Aorta (tissue), 5 donors: ENCODE measurements around the gene NR6A1. TPM values are rescaled to one million over a fixed set of nuclear protein-coding genes. Genes with fewer than 3 reads are reported as not detected.

Experiments
- ATAC-seq: fragments of 200-7000 bp; cut with Tn5 transposase; one replicate; pipeline ENCODE4 v1.9.1; 2022; ENCODE audit warnings: moderate library complexity; ENCODE audit not compliant: low FRiP score
- DNase-seq, 2 donors: peaks; one replicate each; pipeline ENCODE4 v3.0.0-alpha.2; 2020
- H3K27ac ChIP-seq, 2 donors: one replicate each; pipeline ENCODE4 v1.5.1; 2013; ENCODE audit warnings: low read length in 2 of 2, mild to moderate bottlenecking in 2 of 2, moderate library complexity in 2 of 2, control low read depth in 1 of 2, inconsistent platforms in 1 of 2, low read depth in 1 of 2
- H3K27me3 ChIP-seq, 2 donors: one replicate each; pipeline ENCODE4 v1.6.1; 2013; ENCODE audit warnings: control low read depth in 1 of 2, low read length in 1 of 2, mild to moderate bottlenecking in 1 of 2, moderate library complexity in 1 of 2; ENCODE audit not compliant: insufficient read depth in 2 of 2, control insufficient read depth in 1 of 2
- H3K36me3 ChIP-seq, 2 donors: one replicate each; pipeline ENCODE4 v1.6.1; 2013; ENCODE audit warnings: control low read depth in 1 of 2, low read length in 1 of 2, mild to moderate bottlenecking in 1 of 2; ENCODE audit not compliant: insufficient read depth in 2 of 2, control insufficient read depth in 1 of 2
- H3K4me1 ChIP-seq, 2 donors: one replicate each; pipeline ENCODE4 v1.6.1; 2013; ENCODE audit warnings: low read length in 2 of 2, control low read depth in 1 of 2, mild to moderate bottlenecking in 1 of 2, moderate library complexity in 1 of 2; ENCODE audit not compliant: insufficient read depth in 2 of 2, control insufficient read depth in 1 of 2
- H3K4me3 ChIP-seq, 2 donors: one replicate each; pipeline ENCODE4 v1.5.1; 2013; ENCODE audit warnings: low read length in 2 of 2, control low read depth in 1 of 2, mild to moderate bottlenecking in 1 of 2
- H3K9me3 ChIP-seq: one replicate; pipeline ENCODE4 v1.6.1; 2013; ENCODE audit warnings: mild to moderate bottlenecking, low read length; ENCODE audit not compliant: control insufficient read depth
- WGBS, 2 donors: extraction: QIAGEN DNeasy Blood & Tissue Kit; methylation state at CpG; one replicate each; pipeline ENCODE4 v1.1.7; 2013; 5-methylcytosine and 5-hydroxymethylcytosine counted together
- intact Hi-C, 2 donors: fragments of 100-400 bp; cut with DNase I; formaldehyde crosslinking; loops; one replicate each; pipeline versions ENCODE4 v1.14.2 to v1.15.0; 2022
- polyA plus RNA-seq, 2 donors: library from polyadenylated mRNA; stranded (reverse); fragments of 200-250 nt; gene quantifications; one replicate each; pipeline ENCODE4 v1.2.3, GENCODE V29; 2013
- total RNA-seq, 2 donors: library from RNA; stranded (reverse); fragmentation: NEBNext Ultra II Directional; extraction: Animal tissue kit (Norgen Biotek cat#: 25700); gene quantifications; one replicate each; pipeline ENCODE4 v1.2.1, GENCODE V29; 2021
- donor health status: healthy with polysubstance abuse.
- donor health status: Bipolar disorder and iron deficiency.
- donor health status: DM: no; HTN: no; CAD: no.
- donor health status: DM: no; HTN: no; CAD: no.
- donor health status: DM: yes; HTN: yes; CAD: no.

The NR6A1 gene
- total and polyA plus RNA-seq, 4 donors: 0.26 to 1.6 (median 0.46) TPM

DNA sequence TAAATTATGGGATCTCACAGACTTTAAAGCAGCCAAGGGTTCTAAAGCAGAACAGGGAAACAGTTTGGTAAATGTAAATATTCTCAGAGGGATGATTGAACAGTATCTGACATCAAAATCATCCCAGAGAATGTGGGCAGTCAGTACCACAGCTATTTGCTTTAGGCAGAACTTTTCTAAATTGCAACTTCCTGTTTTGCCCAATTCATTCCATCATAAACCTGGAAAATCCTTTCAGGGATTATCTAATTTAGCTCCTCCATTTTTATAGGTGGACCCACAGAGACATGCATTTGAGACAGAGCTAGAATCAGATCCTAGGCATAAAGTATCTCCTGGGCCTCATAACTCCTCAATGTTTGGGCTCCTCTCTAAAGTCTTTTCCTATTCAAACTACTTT, 12.4 kb downstream of the NR6A1 start:
- H3K9me3 ChIP-seq: no peaks in the 10 kb centered on the region
- DNase-seq: no peak
- no peak overlapping the region for H3K27ac ChIP-seq
- no peak overlapping the region for H3K4me3 ChIP-seq
- no peaks in the 10 kb centered on the region for H3K36me3 ChIP-seq
- H3K4me1 ChIP-seq: no peaks in the 10 kb centered on the region
- intact Hi-C loops: no loop called here
- peaks cover 0 to 1% of the 10 kb centered on the region in 2 donors for H3K27me3 ChIP-seq
- ATAC-seq: no peak

DNA sequence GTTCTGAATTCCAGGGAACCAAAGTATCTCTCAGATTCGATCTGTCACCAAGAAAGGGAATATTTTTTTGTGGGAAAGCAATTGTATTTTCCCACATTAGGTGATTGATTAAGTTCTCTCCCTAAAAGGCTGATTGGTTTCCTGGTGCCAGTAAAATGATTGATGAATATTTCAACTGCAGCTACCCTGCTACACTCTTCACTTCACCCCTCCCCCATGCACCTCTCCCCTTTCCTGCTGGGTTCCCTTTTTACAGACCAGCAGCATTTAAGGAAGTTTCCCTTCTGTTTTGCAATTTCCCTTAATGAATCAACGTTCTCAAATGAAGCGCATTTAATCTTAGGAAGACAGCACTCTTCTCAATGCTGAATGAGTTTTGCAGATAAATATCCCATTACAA, 13.1 kb downstream of the NR6A1 start:
- Histone ChIP-seq H3K9me3 (no peaks in the 10 kb centered on the region), H3K4me1 (no peaks in the 10 kb centered on the region), H3K27me3 (peaks cover 0 to 1% of the 10 kb centered on the region in 2 donors), H3K36me3 (no peaks in the 10 kb centered on the region), H3K27ac (no peak overlapping the region), H3K4me3 (no peak overlapping the region)
- WGBS, 2 donors: 59 to 61% methylated on average over 3 of the region's 3 CpGs
- ATAC-seq (no peak), DNase-seq (no peak)
- intact Hi-C loops: no loop called here

DNA sequence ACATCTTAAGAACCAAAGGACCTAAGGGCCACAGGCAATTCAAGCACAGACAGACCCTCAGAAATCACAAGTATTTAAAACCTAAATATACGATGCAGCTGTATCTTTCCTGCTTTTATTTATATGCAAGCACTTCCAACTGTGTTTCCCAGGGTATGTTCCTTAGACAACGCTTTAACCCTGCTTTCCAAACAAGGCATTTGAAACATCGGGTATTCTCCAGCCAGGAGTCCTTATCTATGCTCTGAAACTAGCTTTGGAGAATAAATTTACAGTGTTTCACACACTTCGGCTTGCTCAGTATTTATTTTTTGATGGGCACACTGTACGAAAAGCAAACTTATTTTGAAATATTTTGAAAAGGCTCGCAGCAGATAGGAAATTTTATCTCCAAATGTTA, 13.5 kb downstream of the NR6A1 start:
- ATAC-seq: no peak
- peaks cover 0 to 1% of the 10 kb centered on the region in 2 donors for H3K27me3 ChIP-seq
- no peaks in the 10 kb centered on the region for H3K9me3 ChIP-seq

DNA sequence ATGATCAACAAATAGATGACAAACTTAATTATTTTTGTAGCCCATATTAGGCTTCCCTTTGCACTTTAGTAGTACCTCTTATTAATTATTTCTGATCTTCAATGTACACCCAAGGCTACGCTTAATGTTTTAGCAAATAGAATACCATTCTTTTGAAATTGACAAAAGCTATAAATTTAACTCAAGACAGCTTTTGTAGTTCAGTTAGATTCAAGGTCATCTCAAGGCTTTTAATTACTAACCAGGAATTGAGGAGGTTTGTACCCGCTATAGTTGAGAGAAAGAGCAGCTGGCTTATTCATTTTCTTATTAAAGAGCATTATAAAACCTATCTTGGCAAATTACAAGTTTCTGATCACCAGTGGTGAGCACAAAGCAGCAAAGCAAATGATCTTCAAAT, 15.1 kb downstream of the NR6A1 start:
- WGBS, 2 donors: 96% methylated on average over 2 of the region's 2 CpGs
- H3K27ac ChIP-seq: no peak overlapping the region
- H3K4me1 ChIP-seq: no peaks in the 10 kb centered on the region
- H3K9me3 ChIP-seq: no peaks in the 10 kb centered on the region
- intact Hi-C loops: no loop called here
- ATAC-seq (no peak), DNase-seq (no peak)
- H3K36me3 ChIP-seq: no peaks in the 10 kb centered on the region
- H3K27me3 ChIP-seq: peaks cover 0 to 1% of the 10 kb centered on the region in 2 donors
- no peak overlapping the region for H3K4me3 ChIP-seq

More for the DNA sequence above, 13.5 kb downstream of the NR6A1 start:
- Histone ChIP-seq H3K36me3 (no peaks in the 10 kb centered on the region), H3K4me3 (no peak overlapping the region), H3K4me1 (no peaks in the 10 kb centered on the region), H3K27ac (no peak overlapping the region)
- intact Hi-C loops: no loop called here
- 38% methylated on average over 6 of the region's 6 CpGs for WGBS, 2 donors
- DNase-seq: no peak

DNA sequence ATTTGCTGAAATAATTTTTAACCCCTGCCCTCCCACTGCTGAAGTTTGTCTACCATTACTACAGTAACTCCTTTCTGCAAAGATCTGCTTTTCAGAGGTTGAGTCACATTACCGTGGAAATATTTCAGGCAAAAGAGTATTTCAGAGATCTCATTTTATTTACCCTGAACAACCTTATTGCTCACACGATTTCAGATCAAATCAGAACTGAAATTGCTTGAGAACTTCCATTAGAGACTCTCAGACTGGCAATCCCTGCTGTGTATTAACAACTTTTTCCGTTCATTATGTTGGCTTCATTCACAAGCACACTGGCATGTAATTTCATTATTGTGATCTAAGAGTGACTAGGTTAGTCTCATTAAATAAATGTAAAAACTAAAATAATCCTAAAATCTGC, 16.1 kb downstream of the NR6A1 start:
- DNase-seq (no peak), ATAC-seq (no peak)
- intact Hi-C loops: no loop called here
- H3K4me3 ChIP-seq: no peak overlapping the region
- no peaks in the 10 kb centered on the region for H3K36me3 ChIP-seq
- H3K9me3 ChIP-seq: no peaks in the 10 kb centered on the region
- H3K27me3 ChIP-seq: peaks cover 0 to 1% of the 10 kb centered on the region in 2 donors
- H3K4me1 ChIP-seq: no peaks in the 10 kb centered on the region
- H3K27ac ChIP-seq: no peak overlapping the region
- 55 to 56% methylated on average over 3 of the region's 3 CpGs for WGBS, 2 donors

DNA sequence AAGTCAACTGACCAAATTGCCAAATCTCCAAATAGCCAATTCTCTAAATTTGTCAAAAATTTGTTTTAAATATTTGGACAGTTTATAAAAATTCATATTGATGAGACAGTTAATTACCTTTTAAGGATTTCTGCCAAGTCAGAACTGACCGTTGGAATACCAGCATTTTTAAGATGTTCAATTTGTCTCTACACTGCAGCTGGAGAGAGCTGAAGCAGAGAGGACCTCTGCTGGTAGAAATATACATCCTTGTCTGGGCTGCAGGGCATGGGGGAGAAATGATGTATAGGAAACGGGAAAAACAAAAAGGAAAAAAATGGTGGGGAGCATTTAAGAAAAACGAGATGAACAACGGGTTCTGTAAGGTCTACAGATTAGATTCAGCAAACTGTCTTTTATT, 16.8 kb downstream of the NR6A1 start:
- no peak overlapping the region for H3K4me3 ChIP-seq
- peaks cover 0 to 1% of the 10 kb centered on the region in 2 donors for H3K27me3 ChIP-seq
- no peak for ATAC-seq
- intact Hi-C loops: no loop called here
- no peak for DNase-seq
- WGBS, 2 donors: 33 to 42% methylated on average over 4 of the region's 4 CpGs
- H3K27ac ChIP-seq: no peak overlapping the region
- no peaks in the 10 kb centered on the region for H3K36me3 ChIP-seq
- H3K9me3 ChIP-seq: no peaks in the 10 kb centered on the region
- H3K4me1 ChIP-seq: no peaks in the 10 kb centered on the region

DNA sequence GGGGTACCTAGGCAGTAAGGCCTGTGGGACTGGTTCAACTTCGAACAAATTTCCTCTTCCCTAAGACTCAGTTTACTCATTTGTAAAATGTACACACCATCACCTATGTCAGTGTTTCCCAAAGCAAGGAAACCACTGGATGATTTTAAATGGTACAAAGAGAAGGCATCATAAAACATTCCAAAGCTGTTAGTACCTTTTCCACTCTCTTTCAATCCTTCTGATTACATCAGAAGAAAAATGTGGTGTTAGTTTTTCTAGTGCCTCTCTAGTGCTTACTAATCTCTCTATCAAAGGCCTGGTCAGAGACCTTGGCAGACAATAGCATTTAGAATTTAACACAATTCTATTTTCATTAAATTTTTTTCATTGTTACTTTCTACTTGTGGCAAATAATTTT, 18.1 kb downstream of the NR6A1 start:
- Histone ChIP-seq H3K9me3 (no peaks in the 10 kb centered on the region), H3K4me3 (no peak overlapping the region), H3K27ac (no peak overlapping the region), H3K36me3 (no peaks in the 10 kb centered on the region), H3K4me1 (no peaks in the 10 kb centered on the region), H3K27me3 (peaks cover 0 to 1% of the 10 kb centered on the region in 2 donors)
- intact Hi-C loops: no loop called here
- 92% methylated on average over 1 of the region's 1 CpG for WGBS, 2 donors
- no peak for DNase-seq
- no peak for ATAC-seq

DNA sequence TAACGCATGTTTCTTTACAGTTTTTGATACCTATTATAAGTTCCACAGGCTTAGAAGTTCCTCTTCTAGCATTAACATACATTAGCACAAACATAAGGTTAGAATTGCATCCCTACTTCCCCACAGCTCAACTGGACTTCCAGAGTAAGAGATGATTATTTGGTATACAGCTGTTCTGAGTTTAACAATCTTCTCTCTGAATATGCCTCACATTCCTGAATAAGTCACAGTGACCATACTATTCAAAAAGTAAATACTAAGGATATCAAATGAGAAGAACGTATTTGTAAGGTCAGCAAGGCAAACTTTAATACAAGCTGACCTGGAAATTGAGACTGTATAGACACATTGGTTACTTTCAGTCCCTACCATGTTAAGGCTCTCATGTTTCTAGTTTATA, 21.3 kb downstream of the NR6A1 start:
- H3K27me3 ChIP-seq: peaks cover 0 to 3% of the 10 kb centered on the region in 2 donors
- 71 to 81% methylated on average over 2 of the region's 2 CpGs for WGBS, 2 donors
- DNase-seq (no peak), ATAC-seq (no peak)
- no peak overlapping the region for H3K27ac ChIP-seq
- H3K4me1 ChIP-seq: no peaks in the 10 kb centered on the region
- no peaks in the 10 kb centered on the region for H3K9me3 ChIP-seq
- no peaks in the 10 kb centered on the region for H3K36me3 ChIP-seq
- intact Hi-C loops: no loop called here
- no peak overlapping the region for H3K4me3 ChIP-seq

DNA sequence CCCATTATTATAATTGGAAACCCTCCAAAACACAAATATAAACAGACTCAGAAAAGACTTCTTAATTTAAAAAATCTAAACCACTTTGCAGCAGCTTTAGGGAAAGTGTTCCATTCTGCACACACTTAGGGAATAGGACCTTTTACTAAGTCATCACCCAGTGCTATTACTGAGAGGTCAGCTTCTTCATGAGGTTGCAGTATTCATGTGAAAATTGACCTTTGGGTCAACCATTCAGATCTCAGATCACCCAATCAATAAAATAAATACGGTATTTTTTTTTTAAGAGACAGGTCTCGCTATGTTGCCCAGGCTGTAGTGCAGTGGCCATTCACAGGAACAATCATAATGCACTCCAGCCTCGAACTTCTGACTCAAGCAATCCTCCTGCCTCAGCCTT, 21.8 kb downstream of the NR6A1 start:
- intact Hi-C loops: no loop called here
- H3K4me1 ChIP-seq: no peaks in the 10 kb centered on the region
- no peak for ATAC-seq
- 95 to 96% methylated on average over 3 of the region's 3 CpGs for WGBS, 2 donors
- peaks cover 0 to 2% of the 10 kb centered on the region in 2 donors for H3K27me3 ChIP-seq
- no peak overlapping the region for H3K4me3 ChIP-seq
- no peak for DNase-seq
- H3K36me3 ChIP-seq: no peaks in the 10 kb centered on the region
- H3K9me3 ChIP-seq: no peaks in the 10 kb centered on the region
- no peak overlapping the region for H3K27ac ChIP-seq
